Body of pancreas (tissue), 4 donors: ENCODE measurements around the gene CCDC175.

ENCODE experiments used
- POLR2A ChIP-seq, 3 donors: fragments of 450-650 bp; IDR thresholded peaks; one replicate each; pipeline ENCODE4 v1.6.1; 2016; ENCODE audit warnings: antibody characterized with exemption in 3 of 3, mild to moderate bottlenecking in 2 of 3
- TF ChIP-seq, protein P1 (sequence below), 7 experiments: fragments of 450-650 bp in 4 of 7; fragments of 200-600 bp in 3 of 7; sonication (generic) in 3 of 7; IDR thresholded peaks; one replicate each; pipeline ENCODE4 v1.5.1; 2016 to 2019; ENCODE audit warnings: antibody characterized with exemption in 7 of 7

DNA sequence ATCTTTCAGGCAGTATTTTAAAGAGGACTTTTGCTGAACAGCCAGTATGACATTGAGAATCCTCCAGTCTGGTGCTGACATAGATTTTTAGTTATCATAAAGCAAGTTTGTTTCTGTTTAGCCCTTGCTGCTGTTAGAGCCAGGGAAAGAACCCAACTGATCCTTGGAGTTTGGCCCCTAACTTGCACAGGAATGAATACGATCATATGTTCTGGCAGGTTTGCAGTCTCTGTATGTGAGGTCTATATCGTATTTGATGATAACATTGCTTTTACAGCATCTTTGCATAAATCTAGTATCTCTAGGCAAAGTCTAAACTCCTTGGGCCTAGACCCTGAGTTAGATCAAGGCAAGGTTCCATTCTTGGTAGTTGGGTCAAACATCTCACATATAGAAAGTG lies 4.3 kb upstream of the CCDC175 start:
- TF ChIP-seq, protein P1, sequence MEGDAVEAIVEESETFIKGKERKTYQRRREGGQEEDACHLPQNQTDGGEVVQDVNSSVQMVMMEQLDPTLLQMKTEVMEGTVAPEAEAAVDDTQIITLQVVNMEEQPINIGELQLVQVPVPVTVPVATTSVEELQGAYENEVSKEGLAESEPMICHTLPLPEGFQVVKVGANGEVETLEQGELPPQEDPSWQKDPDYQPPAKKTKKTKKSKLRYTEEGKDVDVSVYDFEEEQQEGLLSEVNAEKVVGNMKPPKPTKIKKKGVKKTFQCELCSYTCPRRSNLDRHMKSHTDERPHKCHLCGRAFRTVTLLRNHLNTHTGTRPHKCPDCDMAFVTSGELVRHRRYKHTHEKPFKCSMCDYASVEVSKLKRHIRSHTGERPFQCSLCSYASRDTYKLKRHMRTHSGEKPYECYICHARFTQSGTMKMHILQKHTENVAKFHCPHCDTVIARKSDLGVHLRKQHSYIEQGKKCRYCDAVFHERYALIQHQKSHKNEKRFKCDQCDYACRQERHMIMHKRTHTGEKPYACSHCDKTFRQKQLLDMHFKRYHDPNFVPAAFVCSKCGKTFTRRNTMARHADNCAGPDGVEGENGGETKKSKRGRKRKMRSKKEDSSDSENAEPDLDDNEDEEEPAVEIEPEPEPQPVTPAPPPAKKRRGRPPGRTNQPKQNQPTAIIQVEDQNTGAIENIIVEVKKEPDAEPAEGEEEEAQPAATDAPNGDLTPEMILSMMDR (IDR thresholded peaks at IDR 0.05) = no peak
- TF ChIP-seq POLR2A (IDR thresholded peaks at IDR 0.05) = no peak
